SK-N-SH treated with all-trans-retinoic acid at 6 μM for 48 hours (cell line): ENCODE measurements around the gene RABGAP1L.

Source experiments
- ATAC-seq: fragments of 200-7000 bp; cut with Tn5 transposase; 3 replicates; pipeline ENCODE4 v1.9.1; 2020; ENCODE audit warnings: mild to moderate bottlenecking, moderate library complexity
- ARNTL ChIP-seq: fragments of 450-650 bp; formaldehyde crosslinking; IDR thresholded peaks from 2 replicates; pipeline ENCODE4 v1.5.0; 2020; ENCODE audit warnings: low read depth, mild to moderate bottlenecking, moderate library complexity, borderline replicate concordance
- BACH2 ChIP-seq: fragments of 250-450 bp; sonication (Bioruptor Pico); IDR thresholded peaks from 2 replicates; pipeline ENCODE4 v1.9.0; 2021; ENCODE audit warnings: mild to moderate bottlenecking, borderline replicate concordance
- CSDC2 ChIP-seq: fragments of 250-450 bp; sonication (Bioruptor Pico); IDR thresholded peaks from 2 replicates; pipeline ENCODE4 v1.5.0; 2020; ENCODE audit warnings: mild to moderate bottlenecking, moderate library complexity
- CSRNP3 ChIP-seq: fragments of 250-450 bp; sonication (Bioruptor Pico); IDR thresholded peaks from 2 replicates; pipeline ENCODE4 v1.5.1; 2021; ENCODE audit warnings: mild to moderate bottlenecking, moderate library complexity
- ESRRG ChIP-seq: fragments of 250-450 bp; sonication (Bioruptor Pico); IDR thresholded peaks from 2 replicates; pipeline ENCODE4 v1.6.1; 2021; ENCODE audit warnings: mild to moderate bottlenecking
- GLIS3 ChIP-seq: fragments of 250-450 bp; sonication (Bioruptor Pico); IDR thresholded peaks from 2 replicates; pipeline ENCODE4 v1.5.0; 2020; ENCODE audit warnings: mild to moderate bottlenecking, moderate library complexity
- ISL1 ChIP-seq: fragments of 250-450 bp; sonication (Bioruptor Pico); IDR thresholded peaks from 2 replicates; pipeline ENCODE4 v2.1.2; 2022; ENCODE audit warnings: mild to moderate bottlenecking, moderate library complexity
- OSR1 ChIP-seq: fragments of 250-450 bp; sonication (Bioruptor Pico); IDR thresholded peaks from 2 replicates; pipeline ENCODE4 v1.8.0; 2022; ENCODE audit warnings: moderate library complexity, mild to moderate bottlenecking, inconsistent platforms
- PATZ1 ChIP-seq: fragments of 250-450 bp; sonication (Bioruptor Pico); IDR thresholded peaks from 2 replicates; pipeline ENCODE4 v1.8.0; 2020; ENCODE audit warnings: mild to moderate bottlenecking, moderate library complexity, borderline replicate concordance
- POU6F1 ChIP-seq: fragments of 250-450 bp; sonication (Bioruptor Pico); IDR thresholded peaks from 2 replicates; pipeline ENCODE4 v1.8.0; 2021; ENCODE audit warnings: low read depth, mild to moderate bottlenecking, moderate library complexity, borderline replicate concordance
- PPARA ChIP-seq: fragments of 250-450 bp; sonication (Bioruptor Pico); IDR thresholded peaks from 2 replicates; pipeline ENCODE4 v1.5.0; 2020; ENCODE audit warnings: mild to moderate bottlenecking, borderline replicate concordance
- RARB ChIP-seq: fragments of 250-450 bp; sonication (Bioruptor Pico); IDR thresholded peaks from 2 replicates; pipeline ENCODE4 v1.8.0; 2021; ENCODE audit warnings: mild to moderate bottlenecking, moderate library complexity
- SNAI2 ChIP-seq: fragments of 250-450 bp; sonication (Bioruptor Pico); IDR thresholded peaks from 2 replicates; pipeline ENCODE4 v1.5.0; 2020; ENCODE audit warnings: mild to moderate bottlenecking, moderate library complexity
- TCF4 ChIP-seq: fragments of 250-450 bp; sonication (Bioruptor Pico); IDR thresholded peaks from 2 replicates; pipeline ENCODE4 v1.8.0; 2021; ENCODE audit warnings: mild to moderate bottlenecking, moderate library complexity, borderline replicate concordance
- TOX ChIP-seq: fragments of 250-450 bp; sonication (Bioruptor Pico); IDR thresholded peaks from 2 replicates; pipeline ENCODE4 v1.8.0; 2021; ENCODE audit warnings: mild to moderate bottlenecking, moderate library complexity, borderline replicate concordance
- TSHZ2 ChIP-seq: fragments of 250-450 bp; sonication (Bioruptor Pico); IDR thresholded peaks from 2 replicates; pipeline ENCODE4 v1.5.0; 2020; ENCODE audit warnings: mild to moderate bottlenecking, moderate library complexity
- ZC3H10 ChIP-seq: fragments of 250-450 bp; sonication (Bioruptor Pico); IDR thresholded peaks from 2 replicates; pipeline ENCODE4 v1.5.1; 2021; ENCODE audit warnings: mild to moderate bottlenecking, moderate library complexity
- ZFP3 ChIP-seq: fragments of 250-450 bp; sonication (Bioruptor Pico); IDR thresholded peaks from 2 replicates; pipeline ENCODE4 v1.5.0; 2020; ENCODE audit warnings: mild to moderate bottlenecking, moderate library complexity
- ZFP30 ChIP-seq: fragments of 450-650 bp; formaldehyde crosslinking; IDR thresholded peaks from 2 replicates; pipeline ENCODE4 v1.5.0; 2022; ENCODE audit warnings: mild to moderate bottlenecking, moderate library complexity
- ZNF565 ChIP-seq: fragments of 450-650 bp; formaldehyde crosslinking; conservative IDR thresholded peaks from 2 replicates; pipeline ENCODE4 v1.5.0; 2020; ENCODE audit warnings: low read depth, mild to moderate bottlenecking, moderate library complexity
- ZNF70 ChIP-seq: fragments of 450-650 bp; formaldehyde crosslinking; IDR thresholded peaks from 2 replicates; pipeline ENCODE4 v1.5.0; 2020; ENCODE audit warnings: mild to moderate bottlenecking, moderate library complexity
- ZNF8 ChIP-seq: fragments of 450-650 bp; formaldehyde crosslinking; IDR thresholded peaks from 2 replicates; pipeline ENCODE4 v1.5.0; 2020; ENCODE audit warnings: mild to moderate bottlenecking, moderate library complexity

Gene RABGAP1L

GRCh38 chr1:174273190-174273589 lies 113.9 kb downstream of the RABGAP1L start:
- no peak for ATAC-seq
- TF ChIP-seq TSHZ2 (CRISPR knock-in tag) (no peak), ZNF8 (CRISPR knock-in tag) (no peak), BACH2 (no peak), GLIS3 (CRISPR knock-in tag) (no peak)

GRCh38 chr1:174273776-174274175 lies 114.5 kb downstream of the RABGAP1L start:
- TF ChIP-seq TCF4 (CRISPR knock-in tag), result no peak
- no peak for TF ChIP-seq ZNF565 (CRISPR knock-in tag)
- TF ChIP-seq CSDC2 (CRISPR knock-in tag), result no peak
- no peak for TF ChIP-seq ZFP3 (CRISPR knock-in tag)
- TF ChIP-seq ESRRG, result no peak
- no peak for TF ChIP-seq ZNF70 (CRISPR knock-in tag)
- TF ChIP-seq ISL1, result no peak
- no peak for TF ChIP-seq OSR1 (CRISPR knock-in tag)
- TF ChIP-seq POU6F1 (CRISPR knock-in tag), result no peak
- TF ChIP-seq ZC3H10 (CRISPR knock-in tag), result no peak
- no peak for TF ChIP-seq ZFP30 (CRISPR knock-in tag)
- TF ChIP-seq TOX (CRISPR knock-in tag), result no peak
- TF ChIP-seq ZNF8 (CRISPR knock-in tag), result no peak
- TF ChIP-seq ARNTL (CRISPR knock-in tag), result no peak
- TF ChIP-seq PPARA (CRISPR knock-in tag), result no peak
- TF ChIP-seq BACH2, result no peak
- TF ChIP-seq PATZ1, result no peak
- TF ChIP-seq CSRNP3 (CRISPR knock-in tag), result no peak
- no peak for TF ChIP-seq SNAI2 (CRISPR knock-in tag)
- no peak for TF ChIP-seq RARB (CRISPR knock-in tag)
- TF ChIP-seq, all 23 proteins: peak for 0
- ATAC-seq, result no peak

- no peak for ATAC-seq
- TF ChIP-seq PATZ1 (no peak), ARNTL (CRISPR knock-in tag) (no peak), TOX (CRISPR knock-in tag) (no peak), ISL1 (no peak), ZNF565 (CRISPR knock-in tag) (no peak), CSRNP3 (CRISPR knock-in tag) (no peak), ZFP3 (CRISPR knock-in tag) (no peak), TSHZ2 (CRISPR knock-in tag) (no peak), ZNF8 (CRISPR knock-in tag) (no peak), ZNF70 (CRISPR knock-in tag) (no peak), BACH2 (no peak), POU6F1 (CRISPR knock-in tag) (no peak)
These were observed 115.1 kb downstream of the RABGAP1L start for GRCh38 chr1:174274452-174274851.
